Mesenchymal stem cell (in vitro differentiated cells and primary cell): Measurements from ENCODE around the gene MASP2.
A peak's percentile ranks its signal among the peaks of the same experiment; 100 is the strongest.

ENCODE experiments used
- DNase-seq: peaks from one replicate; pipeline ENCODE4 v3.0.0-alpha.2; 2013
- H2AFZ ChIP-seq: one replicate; pipeline ENCODE4 v1.6.1; 2013; ENCODE audit warnings: low read depth, mild to moderate bottlenecking, control low read depth, inconsistent platforms, low read length, moderate library complexity
- H2AK5ac ChIP-seq: 2 replicates; pipeline ENCODE4 v1.6.1; 2013; ENCODE audit warnings: low read length, moderate library complexity, mild to moderate bottlenecking, inconsistent platforms; ENCODE audit not compliant: severe bottlenecking
- H2BK120ac ChIP-seq: one replicate; pipeline ENCODE4 v1.6.1; 2013; ENCODE audit warnings: low read depth, mild to moderate bottlenecking, inconsistent platforms, low read length, moderate library complexity
- H2BK12ac ChIP-seq, 2 experiments: one replicate each; pipeline ENCODE4 v1.6.1; 2013; ENCODE audit warnings: inconsistent platforms in 2 of 2, low read length in 2 of 2, mild to moderate bottlenecking in 2 of 2, moderate library complexity in 2 of 2, control low read depth in 1 of 2
- H2BK15ac ChIP-seq: one replicate; pipeline ENCODE4 v1.6.1; 2013; ENCODE audit warnings: mild to moderate bottlenecking, low read depth, inconsistent platforms; ENCODE audit not compliant: poor library complexity, severe bottlenecking
- H2BK5ac ChIP-seq: 2 replicates; pipeline ENCODE4 v1.6.1; 2013; ENCODE audit warnings: low read depth, mild to moderate bottlenecking, low read length, control low read depth, inconsistent platforms; ENCODE audit not compliant: poor library complexity, severe bottlenecking
- H3K14ac ChIP-seq, 2 experiments: one replicate each; pipeline ENCODE4 v1.6.1; 2013; ENCODE audit warnings: inconsistent platforms in 2 of 2, low read length in 2 of 2, control low read depth in 1 of 2, mild to moderate bottlenecking in 1 of 2, moderate library complexity in 1 of 2
- H3K18ac ChIP-seq, 2 experiments: one replicate each; pipeline ENCODE4 v1.6.1; 2013; ENCODE audit warnings: inconsistent platforms in 2 of 2, low read length in 2 of 2, control low read depth in 1 of 2, low read depth in 1 of 2, mild to moderate bottlenecking in 1 of 2
- H3K23ac ChIP-seq, 2 experiments: one replicate each; pipeline ENCODE4 v1.6.1; 2013; ENCODE audit warnings: inconsistent platforms in 2 of 2, low read length in 2 of 2, mild to moderate bottlenecking in 2 of 2, moderate library complexity in 2 of 2, control low read depth in 1 of 2
- H3K27ac ChIP-seq: 2 replicates; pipeline ENCODE4 v1.5.1; 2013; ENCODE audit warnings: mild to moderate bottlenecking, moderate library complexity, low read length, control low read depth, inconsistent platforms; ENCODE audit not compliant: poor library complexity, severe bottlenecking
- H3K27me3 ChIP-seq, 2 experiments: 2 replicates each; pipeline versions ENCODE4 v1.6.1 to v1.7.0; 2013; ENCODE audit warnings: low read length in 2 of 2, mild to moderate bottlenecking in 2 of 2, moderate library complexity in 2 of 2, control low read depth in 1 of 2, inconsistent platforms in 1 of 2; ENCODE audit not compliant: control insufficient read depth in 1 of 2, insufficient read depth in 1 of 2
- H3K36me3 ChIP-seq, 2 experiments: 2 replicates each; pipeline versions ENCODE4 v1.6.1 to v1.7.0; 2013; ENCODE audit warnings: low read length in 2 of 2, control low read depth in 1 of 2, inconsistent platforms in 1 of 2, low read depth in 1 of 2, mild to moderate bottlenecking in 1 of 2; ENCODE audit not compliant: insufficient read depth in 2 of 2, control insufficient read depth in 1 of 2
- H3K4ac ChIP-seq, 2 experiments: one replicate each; pipeline ENCODE4 v1.6.1; 2013; ENCODE audit warnings: inconsistent platforms in 2 of 2, low read length in 2 of 2, mild to moderate bottlenecking in 2 of 2, moderate library complexity in 2 of 2, control low read depth in 1 of 2, low read depth in 1 of 2
- H3K4me1 ChIP-seq: 2 replicates; pipeline ENCODE4 v1.6.1; 2013; ENCODE audit warnings: low read depth, low read length, control low read depth; ENCODE audit not compliant: control insufficient read depth, insufficient read depth
- H3K4me2 ChIP-seq: 2 replicates; pipeline ENCODE4 v1.6.1; 2013; ENCODE audit warnings: low read length, mild to moderate bottlenecking, inconsistent platforms; ENCODE audit not compliant: poor library complexity, severe bottlenecking
- H3K4me3 ChIP-seq, 2 experiments: 2 replicates each; pipeline versions ENCODE4 v1.5.1 to v1.7.0; 2013; ENCODE audit warnings: low read length in 2 of 2, mild to moderate bottlenecking in 2 of 2, control low read depth in 1 of 2, low read depth in 1 of 2; ENCODE audit not compliant: insufficient read depth in 1 of 2
- H3K79me1 ChIP-seq: replicated peaks from 2 replicates; pipeline ENCODE4 v1.6.1; 2013; ENCODE audit warnings: mild to moderate bottlenecking, control low read depth, low read length, inconsistent platforms; ENCODE audit not compliant: poor library complexity, severe bottlenecking
- H3K9ac ChIP-seq: 2 replicates; pipeline ENCODE4 v1.7.0; 2013; ENCODE audit warnings: mild to moderate bottlenecking, low read length, moderate library complexity
- H3K9me3 ChIP-seq: 2 replicates; pipeline ENCODE4 v1.7.0; 2013; ENCODE audit warnings: mild to moderate bottlenecking, low read length; ENCODE audit not compliant: control insufficient read depth
- H4K8ac ChIP-seq: one replicate; pipeline ENCODE4 v1.6.1; 2013; ENCODE audit warnings: inconsistent platforms, mild to moderate bottlenecking, low read length, moderate library complexity
- H4K91ac ChIP-seq: one replicate; pipeline ENCODE4 v1.6.1; 2013; ENCODE audit warnings: mild to moderate bottlenecking, low read length, inconsistent platforms
- WGBS: methylation state at CpG from one replicate; pipeline ENCODE4 v1.1.7; 2013; ENCODE audit warnings: mixed read lengths; 5-methylcytosine and 5-hydroxymethylcytosine counted together

The MASP2 gene

DNA sequence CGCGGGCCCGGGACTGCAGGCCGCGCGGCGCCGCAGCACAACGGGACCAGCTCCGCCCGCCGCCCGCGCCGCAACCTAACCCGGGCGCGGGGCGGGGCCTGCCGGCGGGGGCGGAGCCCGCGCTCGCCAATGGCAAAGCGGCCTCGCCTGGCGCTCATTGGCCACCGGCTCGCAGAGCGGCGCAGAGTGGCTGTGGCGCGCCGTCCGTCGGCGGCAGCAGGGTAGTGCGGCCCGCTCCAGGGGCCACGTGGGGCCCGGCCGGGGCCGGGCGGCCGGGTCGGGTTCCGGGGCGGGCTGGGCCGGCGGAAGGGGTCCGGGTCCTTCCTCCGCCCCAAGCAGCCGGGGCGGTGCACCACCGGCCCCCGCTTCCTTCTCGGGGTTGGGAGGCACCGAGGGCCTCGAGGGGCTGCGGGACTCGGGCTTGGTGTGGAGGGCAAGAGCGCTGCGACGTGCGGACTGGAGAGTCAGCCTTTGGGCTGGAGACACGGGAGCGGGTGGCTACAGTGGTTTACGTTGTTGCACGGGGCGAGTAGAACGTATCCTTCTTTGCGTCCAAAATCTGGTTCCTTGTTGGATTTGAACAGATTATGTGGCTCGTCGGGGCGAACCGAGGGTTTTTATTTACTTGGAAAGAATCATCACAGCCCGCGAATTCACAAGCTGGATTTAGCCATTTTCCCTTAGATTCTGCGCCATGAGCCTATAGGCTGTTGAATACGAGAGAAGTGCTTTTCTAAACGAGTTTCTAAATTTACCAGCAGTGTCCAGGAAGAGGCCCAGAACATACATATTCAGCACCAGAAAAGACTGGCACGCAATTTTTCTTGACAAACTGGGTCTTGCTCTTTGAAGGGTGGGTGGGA is 13.2 kb upstream of the MASP2 start, which contains the start of gene SRM:
Gene SRM (minus strand): TSS at position 51 of the 863 bp plus-strand sequence. CDS start 75 bp downstream, outside the sequence.
- Histone ChIP-seq H3K14ac (peak within 1 kb of the TSS; percentile 4 to 82), H3K79me1 (peaks cover 34% of the 10 kb centered on the region), H3K4me2 (peak within 1 kb of the TSS; percentile 86), H3K27me3 (no peaks in the 10 kb centered on the region), H2BK15ac (peak within 1 kb of the TSS; percentile 96), H3K9me3 (no peaks in the 10 kb centered on the region), H3K9ac (peak within 1 kb of the TSS; percentile 90), H3K18ac (peak within 1 kb of the TSS; percentile 85 to 95), H3K4ac (peak within 1 kb of the TSS; percentile 71 to 72), H4K91ac (peak within 1 kb of the TSS; percentile 82), H3K23ac (peak within 1 kb of the TSS in 1 of 2 experiments; percentile 84), H2BK5ac (peak within 1 kb of the TSS; percentile 80), H3K27ac (peak within 1 kb of the TSS; percentile 84), H2BK12ac (peak within 1 kb of the TSS in 1 of 2 experiments; percentile 45), H4K8ac (peak within 1 kb of the TSS; percentile 97), H3K36me3 (peaks cover 35 to 60% of the 10 kb centered on the region in 2 experiments), H2BK120ac (peak within 1 kb of the TSS; percentile 73), H3K4me3 (peak within 1 kb of the TSS; percentile 97), H3K4me1 (peaks cover 14% of the 10 kb centered on the region), H2AFZ (peak within 1 kb of the TSS; percentile 90), H2AK5ac (no peak within 1 kb of the TSS)
- WGBS, result under 1% methylated on average over 55 of the region's 83 CpGs
- peak; percentile 87 for DNase-seq

DNA sequence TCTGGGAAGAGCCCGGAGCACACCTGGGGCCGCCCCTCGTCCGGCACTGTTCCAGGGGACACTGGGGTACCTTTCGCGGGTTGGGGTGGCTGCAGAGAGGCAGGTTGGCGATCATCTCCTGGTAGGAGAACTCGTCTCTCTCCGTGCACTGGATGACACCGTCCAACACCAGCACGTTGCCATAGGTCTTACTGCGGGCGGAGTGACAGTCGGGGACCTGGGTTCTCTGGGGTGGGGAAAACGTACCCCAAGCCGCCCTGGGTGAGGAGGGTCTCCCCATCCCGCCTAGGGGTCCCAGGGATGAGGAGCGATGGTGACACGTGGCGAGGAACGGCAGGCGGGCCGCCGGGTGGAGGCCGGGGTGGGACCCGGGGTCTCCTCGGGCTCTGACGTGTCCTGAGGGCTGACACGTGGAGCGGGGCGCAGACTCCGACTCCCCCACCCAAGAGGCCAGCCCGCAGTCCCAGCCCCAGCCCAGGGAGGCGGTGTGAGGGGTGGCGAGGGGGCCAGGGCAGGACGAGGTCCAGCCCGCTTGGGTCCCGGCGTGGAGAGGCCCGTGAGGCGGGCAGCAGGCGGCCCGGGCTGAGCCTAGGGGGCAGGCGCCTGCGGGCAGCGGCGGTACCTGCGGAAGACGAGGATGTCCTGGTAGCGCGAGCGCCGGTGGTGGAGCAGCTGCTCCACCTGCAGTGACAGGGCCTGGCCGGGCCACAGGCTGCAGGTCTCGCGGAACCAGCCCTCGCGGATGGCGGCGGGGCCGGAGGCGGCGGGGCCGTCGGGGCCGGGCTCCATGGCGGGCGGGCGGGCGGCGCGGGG is 12.3 kb upstream of the MASP2 start:
- Histone ChIP-seq H2BK12ac (no peak overlapping the region), H3K4me3 (peak overlapping the region; percentile 97), H3K4ac (peak overlapping the region; percentile 56 to 60), H2BK15ac (peak overlapping the region; percentile 96), H2BK120ac (peak overlapping the region; percentile 73), H2BK5ac (no peak overlapping the region), H3K23ac (peak overlapping the region in 1 of 2 experiments; percentile 75), H2AK5ac (no peak overlapping the region), H3K4me2 (peak overlapping the region; percentile 78), H3K36me3 (peaks cover 33 to 62% of the 10 kb centered on the region in 2 experiments), H3K18ac (peak overlapping the region; percentile 78 to 79), H3K9me3 (no peaks in the 10 kb centered on the region), H3K9ac (peak overlapping the region; percentile 90), H3K79me1 (peaks cover 32% of the 10 kb centered on the region), H3K27ac (no peak overlapping the region), H4K91ac (peak overlapping the region; percentile 72), H3K27me3 (no peaks in the 10 kb centered on the region), H3K4me1 (peaks cover 14% of the 10 kb centered on the region), H3K14ac (peak overlapping the region; percentile 4 to 76), H2AFZ (peak overlapping the region; percentile 46), H4K8ac (peak overlapping the region; percentile 75)
- WGBS, result under 1% methylated on average over 51 of the region's 72 CpGs
- DNase-seq, result peak; percentile 22

DNA sequence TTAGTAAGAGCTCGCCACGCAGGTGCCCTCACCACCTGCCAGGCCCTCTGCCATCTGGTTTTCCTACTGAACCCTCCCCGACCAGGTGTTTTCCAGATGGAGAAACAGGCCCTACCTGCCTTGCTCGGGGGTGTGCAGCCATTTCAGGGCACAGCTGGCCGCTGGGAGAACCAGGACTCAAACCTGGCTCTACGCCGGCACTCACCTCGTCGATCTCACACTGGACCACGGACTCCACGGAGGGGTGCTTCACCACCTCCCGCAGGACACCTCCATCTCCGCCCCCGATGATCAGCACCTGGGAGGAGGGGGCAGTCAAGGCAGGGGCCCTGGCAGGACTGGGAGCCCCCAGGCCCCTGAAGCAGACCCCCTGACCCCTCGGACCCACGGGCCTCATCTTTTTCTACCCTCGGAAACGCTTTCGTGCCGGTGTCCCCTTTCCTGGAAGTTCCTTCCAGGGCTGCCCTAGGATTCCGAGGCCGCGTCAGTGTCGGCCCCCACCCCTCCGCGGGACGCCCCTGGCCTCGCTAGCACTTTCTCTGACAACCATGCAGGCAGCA is 11.6 kb upstream of the MASP2 start:
- Histone ChIP-seq H3K4me1 (peaks cover 14% of the 10 kb centered on the region), H2BK12ac (no peak overlapping the region), H3K27ac (no peak overlapping the region), H3K79me1 (peaks cover 29% of the 10 kb centered on the region), H3K36me3 (peaks cover 35 to 63% of the 10 kb centered on the region in 2 experiments), H3K27me3 (no peaks in the 10 kb centered on the region), H4K8ac (peak overlapping the region; percentile 12), H3K4me2 (peak overlapping the region; percentile 78), H2AK5ac (no peak overlapping the region), H2BK5ac (no peak overlapping the region), H2BK15ac (no peak overlapping the region), H3K23ac (peak overlapping the region in 1 of 2 experiments; percentile 80), H2BK120ac (no peak overlapping the region), H3K18ac (peak overlapping the region in 1 of 2 experiments; percentile 79), H3K4ac (peak overlapping the region; percentile 40 to 60), H3K9me3 (no peaks in the 10 kb centered on the region), H2AFZ (peak overlapping the region; percentile 18), H3K14ac (peak overlapping the region in 1 of 2 experiments; percentile 76), H4K91ac (no peak overlapping the region), H3K9ac (peak overlapping the region; percentile 90), H3K4me3 (peak overlapping the region; percentile 97)
- no peak for DNase-seq
- WGBS, result 49% methylated on average over 28 of the region's 28 CpGs
